Skeletal muscle cell (primary cell): ENCODE results near the gene ZNF761.
"Not testable (repeated sequence)": the region's sequence is repeated elsewhere in the genome, so short reads cannot be mapped to it uniquely, and the experiment has no call there.

Experiments
- DNase-seq: peaks from one replicate; pipeline ENCODE4 v3.0.0-alpha.2; 2010; ENCODE audit warnings: low read depth
- H3K4me3 ChIP-seq: 2 replicates; pipeline ENCODE4 v1.5.1; 2011; ENCODE audit warnings: low read depth, mild to moderate bottlenecking, control low read depth, low read length, moderate library complexity

ZNF761 gene

GRCh38 chr19:53447196-53447595 is 15.4 kb downstream of the ZNF761 start:
- DNase-seq, H3K4me3 ChIP-seq: not testable (repeated sequence)

- no peak for DNase-seq
- no peak overlapping the region for H3K4me3 ChIP-seq
These were observed 24.0 kb downstream of the ZNF761 start for GRCh38 chr19:53455828-53456227.

- not testable (repeated sequence) for H3K4me3 ChIP-seq, DNase-seq
These were observed 28.4 kb downstream of the ZNF761 start for GRCh38 chr19:53460131-53460721.

- no peak overlapping the region for H3K4me3 ChIP-seq
These were observed 30.1 kb downstream of the ZNF761 start for GRCh38 chr19:53461866-53462265.

GRCh38 chr19:53462861-53463260 is 31.1 kb downstream of the ZNF761 start:
- no peak overlapping the region for H3K4me3 ChIP-seq
- DNase-seq, result no peak

More at GRCh38 chr19:53461866-53462265, 30.1 kb downstream of the ZNF761 start:
- no peak for DNase-seq

GRCh38 chr19:53463263-53463662 is 31.5 kb downstream of the ZNF761 start:
- DNase-seq, result peak; percentile 5

GRCh38 chr19:53466726-53467484 is 35.1 kb downstream of the ZNF761 start:
- peak overlapping the region; percentile 72 for H3K4me3 ChIP-seq
- no peak for DNase-seq

More at GRCh38 chr19:53463263-53463662, 31.5 kb downstream of the ZNF761 start:
- H3K4me3 ChIP-seq, result no peak overlapping the region

- peak; percentile 36 for DNase-seq
- peak within 1 kb of the TSS; percentile 72 for H3K4me3 ChIP-seq
These were observed 35.9 kb downstream of the ZNF761 start, which contains the start of gene ZNF813 for GRCh38 chr19:53467485-53468262. Gene ZNF813, plus strand, starts transcription at chr19:53467733. Its CDS starts 16,090 bp downstream, at chr19:53483823.

- peak overlapping the region; percentile 72 for H3K4me3 ChIP-seq
- not testable (repeated sequence) for DNase-seq
These were observed 36.8 kb downstream of the ZNF761 start for GRCh38 chr19:53468628-53469027.

- no peak for DNase-seq
These were observed 40.1 kb downstream of the ZNF761 start for GRCh38 chr19:53471916-53472315.

GRCh38 chr19:53474832-53475231 is 43.0 kb downstream of the ZNF761 start:
- not testable (repeated sequence) for DNase-seq

More at GRCh38 chr19:53471916-53472315, 40.1 kb downstream of the ZNF761 start:
- no peak overlapping the region for H3K4me3 ChIP-seq

GRCh38 chr19:53475470-53475869 is 43.7 kb downstream of the ZNF761 start:
- not testable (repeated sequence) for H3K4me3 ChIP-seq, DNase-seq

More at GRCh38 chr19:53474832-53475231, 43.0 kb downstream of the ZNF761 start:
- H3K4me3 ChIP-seq, result not testable (repeated sequence)

- not testable (repeated sequence) for H3K4me3 ChIP-seq, DNase-seq
These were observed 52.0 kb downstream of the ZNF761 start for GRCh38 chr19:53483751-53484150.

- no peak overlapping the region for H3K4me3 ChIP-seq
- DNase-seq, result no peak
These were observed 53.5 kb downstream of the ZNF761 start for GRCh38 chr19:53485046-53486004.

- no peak for DNase-seq
- H3K4me3 ChIP-seq, result no peak overlapping the region
These were observed 60.4 kb downstream of the ZNF761 start for GRCh38 chr19:53492153-53492552.

- DNase-seq, result not testable (repeated sequence)
These were observed 65.7 kb downstream of the ZNF761 start for GRCh38 chr19:53497311-53498023.

GRCh38 chr19:53498024-53498395 is 66.2 kb downstream of the ZNF761 start:
- not testable (repeated sequence) for DNase-seq, H3K4me3 ChIP-seq

More at GRCh38 chr19:53497311-53498023, 65.7 kb downstream of the ZNF761 start:
- not testable (repeated sequence) for H3K4me3 ChIP-seq

- DNase-seq, H3K4me3 ChIP-seq: not testable (repeated sequence)
These were observed 71.4 kb downstream of the ZNF761 start for GRCh38 chr19:53503151-53503550.
